ENCODE measurements around the gene ADPRM.

GRCh38 chr17:10674704-10675103 is 22.7 kb upstream of the ADPRM start:
- TF ChIP-seq CTCF (conservative IDR thresholded peaks at IDR 0.05), result no peak
- no peak for TF ChIP-seq ZFX (IDR thresholded peaks at IDR 0.05)

Measured in C4-2B (cell line).